IMR-90 (cell line): ENCODE data around the gene ERGIC1. TPM values are rescaled to one million over a fixed set of nuclear protein-coding genes. Genes with fewer than 3 reads are reported as not detected.
A peak's percentile ranks its signal among the peaks of the same experiment; 100 is the strongest.

Source experiments
- ATAC-seq: fragments of 200-7000 bp; cut with Tn5 transposase; 2 replicates; pipeline ENCODE4 v1.9.1; 2020; ENCODE audit warnings: low read depth, mild to moderate bottlenecking, moderate library complexity
- BruUV-seq: library from RNA; stranded (reverse); fragments of 400-500 nt; replicated peaks from 2 replicates; lab custom pipeline; 2021; lab: Mats Ljungman, UMichigan
- CTCF ChIA-PET: fragments of 300-600 bp; formaldehyde crosslinking; extraction: SDS; loops from one replicate; lab custom pipeline; 2021; ENCODE audit warnings: antibody characterized with exemption; lab: Yijun Ruan, JAX
- POLR2A ChIA-PET: fragments of 300-600 bp; sonication (Branson Sonifier 250); formaldehyde crosslinking; loops from one replicate; lab custom pipeline; 2022; ENCODE audit warnings: antibody characterized with exemption; ENCODE audit not compliant: unreplicated experiment; lab: Charles Lee
- DNase-seq: peaks from one replicate; pipeline ENCODE4 v3.0.0; 2013
- H2AFZ ChIP-seq: replicated peaks from 2 replicates; pipeline ENCODE3; 2013; ENCODE audit warnings: low read length, mild to moderate bottlenecking; ENCODE audit not compliant: poor library complexity
- H2AK5ac ChIP-seq: 2 replicates; pipeline ENCODE4 v1.6.1; 2013; ENCODE audit warnings: low read depth, low read length, inconsistent platforms
- H2AK9ac ChIP-seq: replicated peaks from 2 replicates; pipeline ENCODE3; 2013; ENCODE audit warnings: mild to moderate bottlenecking, low read depth, low read length, moderate library complexity; ENCODE audit not compliant: poor library complexity
- H2BK120ac ChIP-seq: 2 replicates; pipeline ENCODE4 v1.6.1; 2013; ENCODE audit warnings: low read depth, low read length, inconsistent platforms
- H2BK15ac ChIP-seq: 3 replicates; pipeline ENCODE4 v1.6.1; 2013; ENCODE audit warnings: low read depth, low read length, inconsistent platforms
- H2BK20ac ChIP-seq: 2 replicates; pipeline ENCODE4 v1.6.1; 2013; ENCODE audit warnings: low read depth, mild to moderate bottlenecking, inconsistent platforms, low read length, moderate library complexity
- H2BK5ac ChIP-seq: 2 replicates; pipeline ENCODE4 v1.6.1; 2013; ENCODE audit warnings: mild to moderate bottlenecking, low read depth, low read length, inconsistent platforms; ENCODE audit not compliant: poor library complexity, severe bottlenecking
- H3K14ac ChIP-seq: replicated peaks from 2 replicates; pipeline ENCODE4 v1.6.1; 2013; ENCODE audit warnings: low read depth, low read length, inconsistent platforms
- H3K18ac ChIP-seq: 2 replicates; pipeline ENCODE4 v1.6.1; 2013; ENCODE audit warnings: low read depth, low read length, control low read depth
- H3K23ac ChIP-seq: 2 replicates; pipeline ENCODE4 v1.6.1; 2013; ENCODE audit warnings: low read depth, low read length, inconsistent platforms
- H3K27ac ChIP-seq: 2 replicates; pipeline ENCODE4 v1.5.1; 2013; ENCODE audit warnings: mild to moderate bottlenecking, control low read depth, low read length; ENCODE audit not compliant: insufficient read depth
- H3K27me3 ChIP-seq: 2 replicates; pipeline ENCODE4 v1.6.1; 2013; ENCODE audit warnings: low read length; ENCODE audit not compliant: control insufficient read depth, insufficient read depth
- H3K36me3 ChIP-seq: 2 replicates; pipeline ENCODE4 v1.6.1; 2013; ENCODE audit warnings: low read length, mixed read lengths; ENCODE audit not compliant: control insufficient read depth, insufficient read depth
- H3K4ac ChIP-seq: 2 replicates; pipeline ENCODE4 v1.6.1; 2013; ENCODE audit warnings: low read depth, low read length, inconsistent platforms
- H3K4me1 ChIP-seq: 2 replicates; pipeline ENCODE4 v1.6.1; 2013; ENCODE audit warnings: low read length, mixed read lengths; ENCODE audit not compliant: control insufficient read depth, insufficient read depth
- H3K4me2 ChIP-seq: 2 replicates; pipeline ENCODE4 v1.6.1; 2013; ENCODE audit warnings: low read depth, mild to moderate bottlenecking, control low read depth, low read length, moderate library complexity
- H3K4me3 ChIP-seq: 2 replicates; pipeline ENCODE4 v1.5.1; 2013; ENCODE audit warnings: low read depth, mild to moderate bottlenecking, control low read depth, low read length, moderate library complexity; ENCODE audit not compliant: insufficient read depth
- H3K56ac ChIP-seq: 2 replicates; pipeline ENCODE4 v1.6.1; 2013; ENCODE audit warnings: low read length, inconsistent platforms; ENCODE audit not compliant: insufficient read depth; ENCODE audit errors: extremely low read depth
- H3K79me1 ChIP-seq, 2 experiments: 2 replicates each; pipeline ENCODE4 v1.6.1; 2013; ENCODE audit warnings: low read length in 2 of 2, inconsistent platforms in 1 of 2, low read depth in 1 of 2
- H3K9ac ChIP-seq: 2 replicates; pipeline ENCODE4 v1.6.1; 2013; ENCODE audit warnings: low read depth, low read length, control low read depth
- H3K9me1 ChIP-seq: 2 replicates; pipeline ENCODE4 v1.6.1; 2013; ENCODE audit warnings: low read length, inconsistent platforms; ENCODE audit not compliant: insufficient read depth
- H3K9me3 ChIP-seq: 2 replicates; pipeline ENCODE4 v1.6.1; 2013; ENCODE audit warnings: low read length; ENCODE audit not compliant: control insufficient read depth, insufficient read depth
- H4K20me1 ChIP-seq: 2 replicates; pipeline ENCODE4 v1.6.1; 2013; ENCODE audit warnings: low read length, inconsistent platforms; ENCODE audit not compliant: insufficient read depth
- H4K5ac ChIP-seq: 2 replicates; pipeline ENCODE4 v1.6.1; 2013; ENCODE audit warnings: mild to moderate bottlenecking, low read depth, low read length, control low read depth
- H4K8ac ChIP-seq, 2 experiments: 2 replicates each; pipeline ENCODE4 v1.6.1; 2013; ENCODE audit warnings: low read depth in 2 of 2, low read length in 2 of 2, control low read depth in 1 of 2, inconsistent platforms in 1 of 2
- H4K91ac ChIP-seq: 2 replicates; pipeline ENCODE4 v1.6.1; 2013; ENCODE audit warnings: low read depth, low read length, inconsistent platforms; ENCODE audit not compliant: insufficient read depth
- BHLHE40 ChIP-seq: fragments of 150-350 bp; IDR thresholded peaks from 2 replicates; pipeline ENCODE4 v1.6.1; 2016; ENCODE audit warnings: mild to moderate bottlenecking, low read depth, low read length
- CEBPB ChIP-seq: IDR thresholded peaks from 2 replicates; pipeline ENCODE4 v1.6.1; 2012; ENCODE audit warnings: low read depth, low read length, improper control_type of control experiment
- FOS ChIP-seq: fragments of 150-350 bp; IDR thresholded peaks from 2 replicates; pipeline ENCODE4 v1.6.1; 2016; ENCODE audit warnings: low read depth, low read length
- MXI1 ChIP-seq: IDR thresholded peaks from 2 replicates; pipeline ENCODE4 v1.6.1; 2012; ENCODE audit warnings: low read depth, mild to moderate bottlenecking, low read length, moderate library complexity, borderline replicate concordance
- NFE2L2 ChIP-seq: fragments of 150-350 bp; IDR thresholded peaks from 2 replicates; pipeline ENCODE4 v1.6.1; 2016; ENCODE audit warnings: low read depth, mild to moderate bottlenecking, low read length
- POLR2A ChIP-seq: IDR thresholded peaks from 2 replicates; pipeline ENCODE4 v1.6.1; 2012; ENCODE audit warnings: mild to moderate bottlenecking, low read depth, low read length
- RAD21 ChIP-seq: IDR thresholded peaks from 2 replicates; pipeline ENCODE4 v1.6.1; 2012; ENCODE audit warnings: low read length, improper control_type of control experiment
- RCOR1 ChIP-seq: IDR thresholded peaks from 2 replicates; pipeline ENCODE4 v1.6.1; 2012; ENCODE audit warnings: mild to moderate bottlenecking, low read length, improper control_type of control experiment; ENCODE audit not compliant: insufficient replicate concordance
- RFX5 ChIP-seq: IDR thresholded peaks from 2 replicates; pipeline ENCODE4 v1.8.0; 2012; ENCODE audit warnings: low read depth, mild to moderate bottlenecking, low read length, moderate library complexity
- WGBS, 2 experiments: methylation state at CpG; one replicate each; pipeline versions ENCODE4 v1.1.5 to v1.1.7; 2013; ENCODE audit warnings: missing lambda C conversion rate in 2 of 2; ENCODE audit not compliant: insufficient read length in 1 of 2; ENCODE audit errors: extremely low coverage in 2 of 2; 5-methylcytosine and 5-hydroxymethylcytosine counted together
- dilution Hi-C: fragments of 300-500 bp; cut with HindIII; formaldehyde crosslinking; loops from one replicate; pipeline ENCODE4 v1.14.3; 2018; ENCODE audit warnings: low sequenced_read_pairs; ENCODE audit not compliant: unreplicated experiment
- in situ Hi-C: fragments of 300-500 bp; cut with MboI; formaldehyde crosslinking; loops from 3 replicates; pipeline ENCODE4 v1.14.3; 2019; ENCODE audit warnings: low sequenced_read_pairs, inconsistent platforms, mixed read lengths
- intact Hi-C: fragments of 100-400 bp; cut with micrococcal nuclease; formaldehyde crosslinking; loops from 2 replicates; pipeline ENCODE4 v1.10.0; 2022
- polyA plus RNA-seq, 3 experiments: library from polyadenylated mRNA; depleted of rRNA; stranded (reverse); fragments of >200 nt; gene quantifications; 2 replicates each; pipeline ENCODE4 v1.2.3, GENCODE V29; 2012; ENCODE audit warnings: low replicate concordance in 1 of 3
- total RNA-seq: library from RNA; depleted of rRNA; stranded (reverse); fragments of >200 nt; gene quantifications from 2 replicates; pipeline ENCODE4 v1.2.3, GENCODE V29; 2012
- TF ChIP-seq, protein P1 (sequence below): fragments of 150-350 bp; IDR thresholded peaks from 2 replicates; pipeline ENCODE4 v1.6.1; 2017; ENCODE audit warnings: mild to moderate bottlenecking, antibody characterized with exemption, low read length, low read depth
- TF ChIP-seq, protein P2 (sequence below): conservative IDR thresholded peaks from 2 replicates; pipeline ENCODE4 v1.5.1; 2012; ENCODE audit warnings: mild to moderate bottlenecking, low read depth, low read length, improper control_type of control experiment

ERGIC1 gene
- total and polyA plus RNA-seq, 2 of the 4 experiments (the other 2 are of a cell fraction) = 134 to 192 TPM

DNA sequence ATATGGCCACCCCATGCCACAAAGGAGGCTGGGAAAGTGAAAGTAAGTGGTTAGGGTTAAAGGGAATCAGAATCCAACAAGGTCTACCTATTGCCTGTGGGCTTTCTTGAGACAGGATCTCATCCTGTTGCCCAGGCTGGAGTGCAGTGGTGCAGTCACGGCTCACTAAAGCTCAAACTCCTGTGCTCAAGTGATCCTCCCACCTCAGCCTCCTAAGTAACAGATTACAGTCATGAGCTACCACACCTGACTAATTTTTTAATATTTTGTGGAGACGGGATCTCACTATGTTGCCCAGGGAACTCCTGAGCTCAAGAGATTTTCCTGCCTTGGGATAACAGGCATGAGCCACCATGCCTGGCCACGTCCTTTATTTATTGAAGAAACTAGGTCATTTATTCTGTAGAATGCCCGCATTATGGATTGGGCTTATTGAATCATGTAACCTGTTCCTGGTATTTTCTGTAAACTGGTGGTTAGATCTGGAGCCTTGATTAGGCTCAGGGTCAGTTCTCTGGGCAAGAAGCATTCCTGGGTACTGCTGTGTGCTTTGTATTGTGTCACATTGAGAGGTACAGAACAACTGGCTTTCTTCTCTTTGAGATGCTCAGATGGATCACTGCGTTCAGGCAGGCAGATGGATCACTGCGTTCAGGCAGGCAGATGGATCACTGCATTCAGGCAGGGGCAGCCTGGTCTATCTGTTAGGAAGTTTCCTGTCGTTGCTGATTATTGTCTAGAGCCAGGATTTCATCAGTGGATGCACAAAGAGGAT, 41.6 kb downstream of the ERGIC1 start (continued):
- no peak for TF ChIP-seq RFX5
- no peak for TF ChIP-seq BHLHE40

DNA sequence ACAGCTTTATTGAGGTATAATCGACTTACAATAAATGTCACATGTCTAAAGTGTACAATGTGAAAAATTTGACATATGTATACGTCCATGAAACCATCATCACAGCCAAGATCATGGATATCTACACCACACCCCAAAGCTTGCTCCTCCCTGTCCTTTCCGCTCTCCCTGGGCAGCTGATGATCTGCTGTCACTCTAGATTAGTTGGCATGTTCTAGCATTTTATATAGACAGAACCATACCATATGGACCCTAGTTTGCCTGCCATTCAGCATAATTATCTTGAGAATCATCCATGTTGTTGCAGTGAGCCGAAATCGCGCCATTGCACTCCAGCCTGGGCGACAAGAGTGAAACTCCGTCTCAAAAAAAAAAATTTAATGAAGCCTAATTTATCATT, 42.5 kb downstream of the ERGIC1 start:
- CTCF ChIA-PET = interaction anchor here (0.6 kb wide), 1 partner anchor 118 kb away, joined by 3 read pairs; no protein-coding TSS in a partner anchor
- H2AK5ac ChIP-seq = peak overlapping the region; percentile 62; the same call in 1 of the 2 replicates

More for the DNA sequence above, 42.5 kb downstream of the ERGIC1 start:
- Histone ChIP-seq H2BK120ac (no peak overlapping the region), H4K5ac (no peak overlapping the region; the same call in 1 of the 2 replicates), H2BK20ac (no peak overlapping the region), H2AFZ (no peak overlapping the region), H3K14ac (no peak overlapping the region), H4K91ac (no peak overlapping the region), H2BK15ac (0 out of 3 replicates have a peak overlapping the region, but pooled peaks have one; percentile 53), H3K4me2 (no peak overlapping the region), H3K4ac (peak overlapping the region; percentile 42; the same call in 1 of the 2 replicates), H3K27me3 (no peaks in the 10 kb centered on the region), H2AK9ac (no peak overlapping the region), H2BK5ac (no peak overlapping the region), H3K9ac (no peak overlapping the region), H3K36me3 (peaks cover 3% of the 10 kb centered on the region; the same call in 1 of the 2 replicates), H3K4me3 (no peak overlapping the region), H4K8ac (no peak overlapping the region; a peak in 1 of 4 replicates), H3K27ac (no peak overlapping the region), H3K18ac (no peak overlapping the region), H3K79me1 (peaks cover 36 to 89% of the 10 kb centered on the region in 2 experiments), H3K4me1 (peaks cover 39% of the 10 kb centered on the region), H4K20me1 (no peaks in the 10 kb centered on the region), H3K9me3 (no peaks in the 10 kb centered on the region), H3K23ac (peak overlapping the region; percentile 48; the same call in 1 of the 2 replicates), H3K56ac (no peak overlapping the region), H3K9me1 (peaks cover 41% of the 10 kb centered on the region)
- DNase-seq (no peak), ATAC-seq (no peak)
- in situ Hi-C loops = no loop called here
- WGBS, 2 experiments = 100% methylated on average over 3 of the region's 8 CpGs; no CpG with 5 or more reads in 1 of the 2 experiments
- intact Hi-C loops = no loop called here
- dilution Hi-C loops = no loop called here
- no TSS peak for BruUV-seq
- TF ChIP-seq FOS = no peak
- TF ChIP-seq, protein P1, sequence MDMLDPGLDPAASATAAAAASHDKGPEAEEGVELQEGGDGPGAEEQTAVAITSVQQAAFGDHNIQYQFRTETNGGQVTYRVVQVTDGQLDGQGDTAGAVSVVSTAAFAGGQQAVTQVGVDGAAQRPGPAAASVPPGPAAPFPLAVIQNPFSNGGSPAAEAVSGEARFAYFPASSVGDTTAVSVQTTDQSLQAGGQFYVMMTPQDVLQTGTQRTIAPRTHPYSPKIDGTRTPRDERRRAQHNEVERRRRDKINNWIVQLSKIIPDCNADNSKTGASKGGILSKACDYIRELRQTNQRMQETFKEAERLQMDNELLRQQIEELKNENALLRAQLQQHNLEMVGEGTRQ = no peak
- TF ChIP-seq, protein P2, sequence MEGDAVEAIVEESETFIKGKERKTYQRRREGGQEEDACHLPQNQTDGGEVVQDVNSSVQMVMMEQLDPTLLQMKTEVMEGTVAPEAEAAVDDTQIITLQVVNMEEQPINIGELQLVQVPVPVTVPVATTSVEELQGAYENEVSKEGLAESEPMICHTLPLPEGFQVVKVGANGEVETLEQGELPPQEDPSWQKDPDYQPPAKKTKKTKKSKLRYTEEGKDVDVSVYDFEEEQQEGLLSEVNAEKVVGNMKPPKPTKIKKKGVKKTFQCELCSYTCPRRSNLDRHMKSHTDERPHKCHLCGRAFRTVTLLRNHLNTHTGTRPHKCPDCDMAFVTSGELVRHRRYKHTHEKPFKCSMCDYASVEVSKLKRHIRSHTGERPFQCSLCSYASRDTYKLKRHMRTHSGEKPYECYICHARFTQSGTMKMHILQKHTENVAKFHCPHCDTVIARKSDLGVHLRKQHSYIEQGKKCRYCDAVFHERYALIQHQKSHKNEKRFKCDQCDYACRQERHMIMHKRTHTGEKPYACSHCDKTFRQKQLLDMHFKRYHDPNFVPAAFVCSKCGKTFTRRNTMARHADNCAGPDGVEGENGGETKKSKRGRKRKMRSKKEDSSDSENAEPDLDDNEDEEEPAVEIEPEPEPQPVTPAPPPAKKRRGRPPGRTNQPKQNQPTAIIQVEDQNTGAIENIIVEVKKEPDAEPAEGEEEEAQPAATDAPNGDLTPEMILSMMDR = no peak
- TF ChIP-seq MXI1 = no peak
- TF ChIP-seq POLR2A = no peak
- TF ChIP-seq NFE2L2 = no peak
- TF ChIP-seq RCOR1 = no peak
- no peak for TF ChIP-seq CEBPB
- TF ChIP-seq RAD21 = no peak
- no peak for TF ChIP-seq RFX5
- POLR2A ChIA-PET = no interaction called here
